ENCODE measurements around the gene AHRR.
"Not testable (repeated sequence)": the region's sequence is repeated elsewhere in the genome, so short reads cannot be mapped to it uniquely, and the experiment has no call there.

Gene AHRR

DNA sequence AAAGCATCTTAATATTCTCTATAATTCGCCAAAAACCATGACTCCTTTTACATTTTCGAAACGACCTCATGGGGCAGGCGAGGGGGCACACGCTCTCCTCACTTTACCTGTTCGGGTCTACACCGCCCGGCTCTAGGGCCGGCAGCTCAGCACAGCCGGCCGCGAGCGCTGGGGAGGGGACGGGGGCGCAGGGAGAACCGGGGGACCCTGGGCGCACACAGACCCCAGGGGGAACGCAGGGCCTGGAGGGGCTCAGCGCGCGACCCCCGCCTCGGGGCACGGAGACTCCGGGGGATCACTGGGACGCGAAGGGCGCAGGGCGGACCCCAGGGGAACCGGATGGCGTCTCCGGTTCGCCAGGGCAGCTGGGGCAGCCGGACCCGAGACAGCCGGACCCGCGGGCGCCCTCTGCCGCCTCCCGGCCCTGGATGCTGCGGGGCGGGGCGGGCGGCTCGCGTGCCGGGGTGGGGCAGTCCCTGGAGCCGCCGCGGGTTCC lies at the start of gene AHRR:
AHRR (plus strand) TSS at position 485 of the 496 bp plus-strand sequence. CDS start 22,189 bp downstream, outside the sequence.
- no peak for DNase-seq (ENCODE audit: low read depth)

DNA sequence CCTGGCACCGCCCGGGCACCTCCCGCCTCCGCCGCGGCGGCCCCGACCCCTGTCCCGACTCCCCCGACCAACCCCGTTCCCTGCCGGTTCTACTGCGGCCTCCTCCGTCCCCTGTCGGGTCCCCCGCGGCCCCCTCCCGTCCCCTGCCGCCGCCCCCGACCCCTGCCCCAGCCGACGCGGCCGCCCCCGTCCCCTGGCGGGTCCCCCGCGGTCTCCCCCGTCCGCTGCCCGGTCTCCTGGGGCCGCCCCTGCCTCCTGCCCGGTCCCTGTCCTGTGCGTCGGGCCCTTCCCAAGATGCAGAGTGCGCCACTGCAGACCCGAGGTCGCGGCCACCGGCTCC lies 49.7 kb upstream of the AHRR start:
- DNase-seq (ENCODE audit: low read depth) = not testable (repeated sequence)

DNA sequence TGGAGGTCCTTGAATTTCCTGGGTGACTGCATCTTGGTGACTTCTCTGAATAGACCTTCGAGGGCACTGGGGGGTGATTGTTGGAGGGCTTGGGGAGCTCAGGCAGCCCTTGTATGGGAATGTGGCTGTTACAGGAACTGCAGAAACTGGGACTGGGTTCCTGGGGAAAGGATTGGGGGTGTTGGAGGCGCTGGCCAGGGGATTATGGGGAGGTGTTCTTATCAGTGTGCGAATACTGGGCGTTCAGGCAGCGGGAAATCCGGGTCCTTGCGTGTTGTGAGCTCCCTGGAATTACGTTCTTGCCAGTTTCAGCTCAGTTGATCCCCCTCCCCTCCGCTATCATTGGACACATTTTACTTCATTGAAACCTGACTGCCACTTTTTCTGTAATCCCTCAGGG lies 48.4 kb upstream of the AHRR start:
- not testable (repeated sequence) for DNase-seq (ENCODE audit: low read depth)

DNA sequence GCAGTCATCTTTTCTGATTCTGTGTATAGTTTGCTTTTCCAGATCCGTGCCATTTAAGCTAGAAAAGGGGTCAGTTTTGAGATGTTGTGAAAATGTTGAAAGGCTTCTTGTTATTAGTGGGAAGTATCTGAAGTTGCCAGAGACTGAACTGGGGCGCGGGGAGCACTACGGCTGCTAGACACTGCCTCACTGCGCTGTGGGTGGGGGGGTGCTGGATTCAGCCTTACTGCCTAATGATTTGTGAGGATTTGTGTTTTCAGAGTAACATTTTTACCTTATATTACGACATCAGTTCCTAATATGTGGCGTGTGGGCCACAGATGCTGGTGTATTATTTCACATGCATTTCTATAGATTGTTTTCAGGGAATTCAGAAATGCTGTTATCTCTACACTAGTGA lies 48.0 kb upstream of the AHRR start:
- DNase-seq (ENCODE audit: low read depth) = not testable (repeated sequence)

DNA sequence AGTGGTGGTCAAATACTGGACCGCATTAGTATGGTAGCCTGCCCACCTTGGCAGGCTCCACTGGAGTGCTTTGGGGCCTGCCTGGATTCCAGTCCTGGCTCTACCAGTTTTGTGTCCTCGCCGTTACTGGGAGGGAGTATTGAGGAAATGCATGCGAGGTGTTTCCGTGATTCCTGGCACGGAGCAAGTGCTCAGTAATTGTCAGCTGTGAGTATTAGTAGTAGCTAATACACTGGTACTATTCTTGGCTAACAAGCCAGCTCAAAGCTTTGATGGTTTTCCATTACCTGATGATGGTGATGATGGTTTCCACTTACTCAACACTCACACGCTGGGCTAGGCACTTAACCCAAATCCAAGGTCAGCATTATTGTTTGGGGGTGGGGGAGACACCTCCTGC lies 47.2 kb upstream of the AHRR start:
- DNase-seq (ENCODE audit: low read depth) = not testable (repeated sequence)

DNA sequence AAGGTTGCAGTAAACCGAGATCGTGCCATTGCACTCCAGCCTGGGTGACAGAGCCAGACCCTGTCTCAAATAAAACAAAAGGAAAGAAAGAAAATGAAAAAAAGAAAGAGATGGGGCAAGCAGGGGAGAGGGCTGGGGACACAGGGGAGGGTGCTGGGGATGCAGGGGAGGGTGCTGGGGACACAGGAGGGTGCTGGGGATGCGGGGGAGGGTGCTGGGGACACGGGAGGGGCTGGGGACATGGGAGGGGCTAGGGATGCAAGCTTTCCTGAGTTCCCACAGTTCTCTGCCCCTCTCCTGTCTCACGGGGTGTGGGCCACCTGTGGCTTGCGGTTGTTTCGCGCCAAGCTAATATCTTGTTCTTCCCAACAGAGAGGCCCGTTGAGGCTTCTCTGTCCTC lies 42.9 kb upstream of the AHRR start:
- DNase-seq (ENCODE audit: low read depth) = no peak

DNA sequence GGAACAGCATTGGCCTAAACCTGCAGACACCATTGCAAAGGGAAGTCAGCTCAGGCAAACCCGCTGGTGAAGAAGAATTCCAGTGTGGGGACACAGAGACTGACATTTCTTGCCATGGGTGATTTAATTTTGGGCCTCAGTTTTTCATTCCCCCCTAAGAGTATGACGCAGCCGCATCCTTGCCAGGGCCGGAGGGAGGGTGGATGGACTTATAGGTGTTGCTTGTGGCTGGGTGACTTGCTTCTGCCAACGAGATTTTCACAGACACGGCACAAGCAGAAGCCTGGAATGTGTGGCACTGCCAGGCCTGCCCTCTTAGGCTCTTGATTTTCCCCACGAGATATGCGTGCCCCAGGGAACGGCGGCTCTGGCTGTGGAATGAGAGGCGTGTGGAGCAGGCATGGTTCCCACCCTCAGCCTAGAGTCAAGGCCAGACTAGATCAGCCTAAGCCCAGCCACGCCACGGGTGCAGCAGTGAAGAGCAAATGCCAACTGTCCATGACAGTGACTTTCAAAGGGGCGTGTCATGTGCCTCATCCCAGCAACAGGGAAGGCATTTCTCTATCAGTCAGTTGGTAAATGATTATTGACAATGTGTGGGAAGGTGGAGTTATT lies 42.4 kb upstream of the AHRR start:
- not testable (repeated sequence) for DNase-seq (ENCODE audit: low read depth)

DNA sequence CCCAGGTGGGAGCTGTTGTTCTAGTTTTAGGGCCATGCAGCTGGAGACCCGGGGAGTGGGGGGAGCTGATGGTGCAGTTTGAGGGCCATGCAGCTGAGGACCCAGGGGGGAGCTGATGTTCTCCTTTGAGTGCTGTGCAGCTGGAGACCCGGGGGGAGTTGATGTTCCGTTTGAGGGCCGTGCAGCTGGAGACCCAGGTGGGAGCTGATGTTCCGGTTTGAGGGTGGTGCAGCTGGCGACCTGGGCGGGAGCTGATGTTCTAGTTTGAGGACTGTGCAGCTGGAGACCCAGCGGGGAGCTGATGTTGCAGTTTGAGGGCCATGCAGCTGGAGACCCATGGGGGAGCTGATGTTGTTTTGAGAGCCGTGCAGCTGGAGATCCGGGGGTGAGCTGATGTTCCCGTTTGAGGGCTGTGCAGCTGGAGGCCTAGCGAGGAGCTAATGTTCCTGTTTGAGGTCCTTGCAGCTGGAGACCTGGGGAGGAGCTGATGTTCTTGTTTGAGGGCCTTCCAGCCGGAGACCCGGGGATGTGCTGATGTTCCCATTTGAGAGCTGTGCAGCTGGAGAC lies 35.4 kb upstream of the AHRR start:
- no peak for DNase-seq (ENCODE audit: low read depth)

DNA sequence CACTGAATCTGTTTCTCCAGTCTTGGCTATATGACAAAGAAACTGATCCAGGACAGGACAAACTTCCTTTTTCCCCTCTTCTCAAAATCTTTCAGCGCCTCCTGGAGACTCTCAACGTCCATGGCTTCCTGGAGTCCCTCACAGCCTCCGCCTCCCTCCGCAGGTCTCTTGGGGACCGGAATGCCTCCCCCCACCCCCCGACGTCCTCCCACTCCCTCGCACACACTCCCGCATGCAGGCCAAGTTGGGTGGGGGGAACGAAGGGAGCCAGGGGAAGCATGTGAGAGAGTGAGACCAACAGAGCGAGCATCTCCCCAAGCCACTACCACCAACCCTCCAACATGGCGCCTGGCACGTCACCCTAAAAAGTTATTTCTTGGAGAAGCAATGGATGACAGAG lies 31.3 kb upstream of the AHRR start:
- DNase-seq (ENCODE audit: low read depth) = not testable (repeated sequence)

DNA sequence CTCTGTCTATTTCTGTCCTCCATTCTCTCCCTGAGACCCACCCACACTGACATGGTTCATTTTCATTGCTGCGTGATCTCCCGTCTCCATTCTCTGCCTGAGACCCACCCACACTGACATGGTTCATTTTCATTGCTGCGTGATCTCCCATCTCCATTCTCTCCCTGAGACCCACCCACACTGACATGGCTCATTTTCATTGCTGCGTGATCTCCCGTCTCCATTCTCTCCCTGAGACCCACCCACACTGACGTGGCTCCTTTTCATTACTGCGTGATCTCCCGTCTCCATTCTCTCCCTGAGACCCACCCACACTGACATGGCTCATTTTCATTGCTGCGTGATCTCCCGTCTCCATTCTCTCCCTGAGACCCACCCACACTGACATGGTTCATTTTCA lies 30.2 kb upstream of the AHRR start:
- not testable (repeated sequence) for DNase-seq (ENCODE audit: low read depth)

DNA sequence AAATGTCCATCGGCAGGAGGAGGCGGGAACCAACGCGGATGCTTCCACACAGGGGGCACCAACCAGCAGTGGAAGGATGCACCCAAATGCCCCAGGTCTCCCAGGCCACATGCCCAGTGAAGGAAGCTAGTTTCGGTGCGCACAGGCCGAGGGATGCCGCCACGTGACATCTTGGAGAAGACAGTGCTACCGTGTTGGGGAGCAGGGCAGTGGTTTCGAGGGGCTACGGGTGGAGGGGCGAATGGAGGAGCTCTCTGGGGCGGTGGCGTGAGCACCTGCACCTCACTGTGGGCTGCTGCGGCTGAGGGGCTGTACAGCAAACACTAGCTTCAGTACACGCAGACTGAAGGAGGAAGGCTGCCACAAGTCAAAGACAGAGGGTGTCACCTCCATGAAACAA lies 26.7 kb upstream of the AHRR start:
- not testable (repeated sequence) for DNase-seq (ENCODE audit: low read depth)

DNA sequence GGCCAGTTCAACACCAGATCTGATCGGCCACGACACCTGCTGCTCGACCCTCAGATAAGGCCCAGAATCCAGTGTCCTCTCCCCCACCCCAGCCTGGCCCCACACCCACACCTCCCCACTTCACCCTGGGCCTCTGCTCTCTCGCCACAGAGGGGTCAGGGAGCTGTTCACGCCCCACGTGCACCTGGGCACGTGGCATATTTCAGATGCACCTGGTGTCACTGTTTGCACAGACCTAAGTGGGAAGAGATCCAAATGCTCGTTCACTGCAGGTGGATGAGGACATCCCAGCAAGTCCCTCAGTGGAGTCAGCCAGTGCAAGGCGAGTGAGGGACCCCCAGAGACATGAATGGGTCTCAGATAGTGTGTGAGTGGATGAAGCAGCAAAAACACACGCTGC lies 25.3 kb upstream of the AHRR start:
- DNase-seq (ENCODE audit: low read depth) = not testable (repeated sequence)

DNA sequence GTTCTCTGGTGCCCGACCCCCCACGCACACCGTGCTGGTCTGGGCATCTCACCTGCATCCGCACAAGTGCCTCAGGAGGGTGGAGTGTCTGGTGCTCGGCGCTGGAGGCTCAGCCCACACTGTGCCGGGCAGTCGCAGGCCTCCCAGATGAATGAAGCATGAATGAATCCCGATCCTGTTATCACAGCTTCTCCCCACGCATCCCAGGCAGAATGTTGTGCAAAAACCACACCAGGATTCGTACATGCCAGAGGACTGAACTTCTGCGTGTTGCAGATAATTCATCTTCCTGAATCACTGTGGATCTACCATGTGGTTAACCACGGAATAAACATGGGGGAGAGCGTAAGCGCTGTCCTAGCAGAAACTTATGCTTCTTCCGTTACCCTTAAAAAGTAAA lies 24.6 kb upstream of the AHRR start:
- DNase-seq (ENCODE audit: low read depth) = not testable (repeated sequence)

DNA sequence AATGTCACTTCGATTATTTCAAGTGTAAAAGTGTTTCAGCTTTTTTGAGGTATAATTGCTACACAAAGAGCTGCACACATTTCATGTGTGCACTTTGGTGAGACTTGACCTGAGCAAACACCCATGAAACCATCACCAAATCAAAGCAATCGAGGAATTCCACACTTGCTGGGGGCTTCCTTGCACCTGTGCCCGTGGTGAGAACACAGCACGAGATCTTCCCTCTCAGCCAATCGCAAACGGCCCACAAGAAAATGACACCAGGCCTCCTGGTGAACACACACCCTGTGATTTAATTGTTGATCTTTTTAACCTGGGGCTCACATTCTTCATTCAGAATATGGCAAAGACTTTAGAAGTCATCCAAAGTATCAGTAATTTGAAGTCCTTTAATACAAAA lies 24.1 kb upstream of the AHRR start:
- DNase-seq (ENCODE audit: low read depth) = not testable (repeated sequence)

DNA sequence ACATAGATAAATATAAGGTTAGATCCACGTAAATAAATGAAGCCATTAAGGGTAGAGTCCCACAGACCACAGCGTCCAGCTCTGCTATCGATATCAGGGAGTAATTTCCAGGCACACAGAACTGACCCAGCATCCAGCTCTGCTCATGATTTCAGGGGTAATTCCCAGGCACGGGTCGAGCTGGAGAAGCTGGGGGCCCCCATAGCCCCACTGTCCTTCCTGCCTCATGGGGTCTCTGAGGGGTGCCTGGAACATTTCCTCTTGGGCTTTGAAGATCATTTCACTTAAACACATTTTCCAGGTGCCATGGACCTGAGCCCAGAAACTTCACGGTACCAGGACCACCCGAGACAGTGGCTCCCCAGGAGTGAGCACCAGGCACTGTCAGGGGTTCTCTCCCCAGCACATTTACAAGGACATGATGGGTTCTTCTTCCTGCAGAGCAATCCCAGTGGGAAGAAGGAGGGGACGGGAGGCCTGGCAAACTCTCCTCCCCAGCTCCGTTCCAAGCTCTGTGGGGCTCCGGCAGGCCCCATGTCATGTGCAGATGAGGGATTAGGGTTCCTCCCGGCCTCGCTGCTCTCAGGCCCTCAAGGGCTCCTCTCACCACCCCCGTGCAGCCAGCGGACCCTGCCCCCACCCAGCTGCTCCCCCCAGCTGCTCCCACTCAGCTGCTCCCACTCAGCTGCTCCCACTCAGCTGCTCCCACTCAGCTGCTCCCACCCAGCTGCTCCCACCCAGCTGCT lies 23.4 kb upstream of the AHRR start:
- not testable (repeated sequence) for DNase-seq (ENCODE audit: low read depth)

DNA sequence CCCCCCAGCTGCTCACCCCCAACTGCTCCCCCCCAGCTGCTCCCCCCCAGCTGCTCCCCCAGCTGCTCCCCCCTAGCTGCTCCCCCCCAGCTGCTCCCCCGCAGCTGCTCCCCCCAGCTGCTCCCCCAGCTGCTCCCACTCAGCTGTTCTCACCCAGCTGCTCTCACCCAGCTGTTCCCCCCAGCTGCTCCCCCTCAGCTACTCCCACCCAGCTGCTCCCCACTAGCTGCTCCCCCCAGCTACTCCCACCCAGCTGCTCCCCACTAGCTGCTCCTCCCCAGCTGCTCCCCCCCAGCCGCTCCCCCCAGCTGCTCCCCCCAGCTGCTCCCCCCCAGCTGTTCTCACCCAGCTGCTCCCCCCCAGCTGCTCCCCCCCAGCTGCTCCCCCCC lies 22.8 kb upstream of the AHRR start:
- DNase-seq (ENCODE audit: low read depth) = no peak

DNA sequence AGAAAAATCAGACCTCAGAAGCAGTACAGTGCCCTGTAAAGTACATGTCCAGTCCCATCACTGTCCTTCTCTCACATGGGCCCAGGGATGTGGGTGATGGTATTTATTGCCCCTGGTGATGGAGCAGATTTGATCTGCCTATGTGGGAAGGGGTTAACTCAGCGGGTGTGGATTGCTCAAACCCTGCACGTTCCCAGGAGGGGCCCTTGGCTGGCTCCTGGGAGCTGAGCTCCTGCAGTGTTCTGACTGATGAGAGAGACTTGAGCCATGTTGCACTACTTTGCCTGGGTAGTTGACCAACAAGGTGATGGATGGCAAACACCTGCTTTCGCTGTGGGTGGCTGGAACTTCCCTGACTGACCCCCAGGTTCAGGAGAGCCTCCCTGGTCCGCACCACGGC lies 21.6 kb upstream of the AHRR start:
- DNase-seq (ENCODE audit: low read depth) = not testable (repeated sequence)

DNA sequence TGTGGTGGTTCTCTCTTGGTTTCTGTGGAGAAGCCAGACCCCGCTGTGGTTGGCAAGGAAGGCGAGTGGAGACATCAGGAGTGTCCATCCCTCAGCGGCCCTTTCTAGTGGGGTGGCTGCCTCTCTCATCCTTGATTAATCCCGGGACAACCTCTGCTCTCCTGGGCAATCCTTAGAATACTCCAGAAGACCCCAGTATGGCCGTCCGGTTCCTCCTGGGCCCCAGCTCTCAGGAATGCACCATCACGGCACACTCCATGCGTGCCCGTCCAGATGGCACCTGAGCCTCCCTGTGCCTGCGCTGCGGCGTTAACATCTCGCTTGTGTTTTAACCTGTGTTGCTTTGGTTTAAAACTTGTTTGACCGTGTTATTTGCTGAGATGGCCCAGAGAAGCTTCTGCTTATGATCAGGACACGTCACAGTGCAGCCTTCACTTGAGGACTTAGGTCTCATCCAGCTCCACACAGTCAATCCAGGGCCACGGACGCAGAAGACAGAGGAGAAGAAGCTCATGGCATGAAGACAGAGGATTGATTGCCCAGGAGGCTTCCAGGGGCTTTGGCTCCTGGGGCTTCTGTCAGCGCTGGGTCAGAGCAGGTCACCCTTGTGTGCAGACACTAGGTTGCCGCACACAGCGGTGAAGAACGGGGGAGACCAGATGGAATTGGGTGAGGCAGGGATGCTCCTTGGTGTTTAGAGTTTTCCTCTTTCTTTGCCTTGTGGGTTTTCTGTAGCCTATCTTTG lies 20.7 kb upstream of the AHRR start:
- DNase-seq (ENCODE audit: low read depth) = not testable (repeated sequence)

DNA sequence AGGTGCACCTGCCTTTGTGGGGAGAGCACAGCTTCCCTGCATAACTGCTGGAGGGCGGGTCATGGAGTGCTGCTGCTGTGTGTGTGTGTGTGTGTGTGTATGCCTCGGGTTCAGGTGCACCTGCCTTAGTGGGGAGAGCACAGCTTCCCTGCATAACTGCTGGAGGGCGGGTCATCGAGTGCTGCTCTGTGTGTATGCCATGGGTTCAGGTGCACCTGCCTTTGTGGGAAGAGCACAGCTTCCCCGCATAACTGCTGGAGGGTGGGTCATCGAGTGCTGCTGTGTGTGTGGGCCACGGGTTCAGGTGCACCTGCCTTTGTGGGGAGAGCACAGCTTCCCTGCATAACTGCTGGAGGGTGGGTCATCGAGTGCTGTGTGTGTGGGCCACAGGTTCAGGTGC lies 19.1 kb upstream of the AHRR start:
- not testable (repeated sequence) for DNase-seq (ENCODE audit: low read depth)

DNA sequence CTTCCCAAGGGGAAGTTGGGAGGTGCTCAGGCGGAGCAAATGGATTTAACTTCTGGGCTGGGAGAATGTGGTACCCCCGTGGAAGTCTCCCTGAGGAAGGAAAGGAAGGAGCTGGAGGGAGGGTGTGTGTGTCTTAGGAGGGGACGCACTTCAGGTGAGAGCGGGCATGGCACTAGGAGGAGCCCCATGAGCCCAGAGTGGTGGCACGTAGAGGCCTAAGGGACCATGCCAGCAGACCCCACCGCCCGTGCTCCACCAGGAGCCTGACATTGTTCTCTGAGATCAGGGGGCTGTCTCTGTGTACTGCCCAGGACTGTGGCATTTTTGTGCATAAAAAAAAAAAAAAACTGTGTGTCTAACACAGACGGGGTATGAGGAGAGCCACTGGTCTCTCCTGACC lies 18.5 kb upstream of the AHRR start:
- no peak for DNase-seq (ENCODE audit: low read depth)

DNA sequence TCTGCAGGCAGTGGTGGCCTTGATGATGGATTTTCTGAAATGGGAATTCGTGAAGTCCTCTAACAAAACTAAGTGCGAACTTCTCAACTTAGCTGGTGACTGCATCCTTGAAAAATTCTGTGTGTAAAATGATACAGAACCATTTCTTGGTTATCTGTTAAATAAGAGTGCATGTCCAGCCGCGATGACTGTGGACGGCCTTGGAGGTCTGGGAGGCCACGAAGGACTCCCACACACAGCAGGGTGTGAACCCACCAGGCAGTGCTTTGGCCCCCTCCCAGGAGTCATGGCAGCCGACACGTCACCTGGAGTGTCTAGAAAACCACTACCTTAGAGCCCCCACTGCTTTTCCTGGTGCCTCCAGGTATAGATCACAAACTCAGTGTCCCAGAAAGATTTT lies 17.8 kb upstream of the AHRR start:
- not testable (repeated sequence) for DNase-seq (ENCODE audit: low read depth)

DNA sequence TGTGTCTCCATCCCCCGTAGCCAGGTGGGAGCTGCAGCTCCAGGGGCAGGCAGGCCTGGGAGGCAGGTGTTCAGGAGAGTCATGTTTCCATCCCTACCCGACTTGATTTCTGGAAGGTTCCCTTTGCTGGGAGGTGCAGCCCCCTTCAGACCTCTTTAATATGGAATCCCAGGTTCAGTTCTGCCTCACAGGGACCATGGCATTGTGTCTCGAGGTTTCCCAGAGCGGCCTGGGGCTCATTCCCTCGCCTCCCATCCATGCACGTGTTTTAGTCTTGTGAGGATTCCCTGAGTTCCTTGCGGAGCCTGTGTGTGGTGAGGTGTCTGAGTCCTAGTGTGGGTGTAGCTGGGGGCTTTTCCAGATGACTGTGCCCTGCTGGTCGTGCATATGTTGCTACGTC lies 16.5 kb upstream of the AHRR start:
- no peak for DNase-seq (ENCODE audit: low read depth)

DNA sequence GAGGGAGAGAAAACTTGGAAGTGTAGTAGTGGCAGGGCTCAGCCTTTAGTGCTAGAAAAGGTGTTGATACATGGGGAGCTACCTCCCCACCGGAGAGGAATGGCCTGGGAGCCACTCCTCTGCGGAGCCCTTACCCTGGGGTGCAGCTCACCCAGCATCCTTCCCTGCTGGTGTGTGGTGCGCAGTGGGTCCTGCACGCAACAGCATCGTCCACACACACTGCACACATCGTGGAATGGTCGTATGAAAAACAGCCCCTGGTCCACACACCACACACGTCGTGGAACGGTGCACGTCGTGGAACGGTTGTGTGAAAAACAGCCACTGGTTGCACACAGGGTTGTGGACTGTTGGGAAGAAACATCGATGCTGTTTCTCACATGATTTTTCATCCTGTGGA lies 16.1 kb upstream of the AHRR start:
- no peak for DNase-seq (ENCODE audit: low read depth)
